ENCODE results near the gene BEGAIN.

GRCh38 chr14:100590726-100591452 lies 3.7 kb upstream of the BEGAIN start:
- TF ChIP-seq CTCF (IDR thresholded peaks at IDR 0.05 in 4 of 5, conservative IDR thresholded peaks at IDR 0.05 in 1 of 5) (no peak), POLR2A (IDR thresholded peaks at IDR 0.05) (no peak)

Measured in gastrocnemius medialis (tissue), 4 donors.